K562 (cell line): Measurements from ENCODE around the gene MORF4L1. TPM values are rescaled to one million over a fixed set of nuclear protein-coding genes. Genes with fewer than 3 reads are reported as not detected.

Source experiments
- BHLHE40 ChIP-seq: IDR thresholded peaks from 2 replicates; pipeline ENCODE4 v1.6.1; 2011; ENCODE audit warnings: low read length, improper control_type of control experiment
- CBX1 ChIP-seq: sonication (generic); IDR thresholded peaks from 2 replicates; pipeline ENCODE4 v1.6.1; 2016; ENCODE audit warnings: antibody characterized with exemption, low read depth, mild to moderate bottlenecking
- DIDO1 ChIP-seq: fragments of 450-650 bp; IDR thresholded peaks from 2 replicates; pipeline ENCODE4 v1.6.1; 2016; ENCODE audit warnings: low read depth, missing biosample characterization, missing genetic modification characterization
- DNMT1 ChIP-seq: fragments of 450-650 bp; IDR thresholded peaks from 2 replicates; pipeline ENCODE4 v1.6.1; 2016; ENCODE audit warnings: antibody characterized with exemption, mild to moderate bottlenecking
- HDAC2 ChIP-seq: fragments of 450-650 bp; IDR thresholded peaks from 2 replicates; pipeline ENCODE4 v1.6.1; 2016; ENCODE audit warnings: mild to moderate bottlenecking
- HIVEP1 ChIP-seq: fragments of 250-450 bp; sonication (Bioruptor Pico); IDR thresholded peaks from 2 replicates; pipeline ENCODE4 v1.4.0; 2020; ENCODE audit warnings: mild to moderate bottlenecking
- NFE2L1 ChIP-seq: fragments of 450-650 bp; IDR thresholded peaks from 2 replicates; pipeline ENCODE4 v1.6.1; 2016; ENCODE audit warnings: missing genetic modification characterization, low read depth, mild to moderate bottlenecking, missing compliant biosample characterization, moderate library complexity, borderline replicate concordance
- OTX1 ChIP-seq: fragments of 450-650 bp; formaldehyde crosslinking; IDR thresholded peaks from 2 replicates; pipeline ENCODE4 v1.4.0; 2022; ENCODE audit warnings: mild to moderate bottlenecking
- PTTG1 ChIP-seq: fragments of 450-650 bp; IDR thresholded peaks from 2 replicates; pipeline ENCODE4 v1.6.1; 2016; ENCODE audit warnings: low read depth, mild to moderate bottlenecking, missing genetic modification characterization, missing compliant biosample characterization
- PURB ChIP-seq: sonication (generic); formaldehyde crosslinking; IDR thresholded peaks from 2 replicates; pipeline ENCODE4 v1.9.0; 2021; ENCODE audit warnings: low read depth, mild to moderate bottlenecking, missing genetic modification reagents
- SMAD4 ChIP-seq: fragments of 250-450 bp; sonication (Bioruptor Pico); conservative IDR thresholded peaks from 2 replicates; pipeline ENCODE4 v1.8.0; 2021; ENCODE audit warnings: inconsistent platforms, mild to moderate bottlenecking, moderate library complexity
- SMC3 ChIP-seq: conservative IDR thresholded peaks from 2 replicates; pipeline ENCODE4 v1.6.1; 2011; ENCODE audit warnings: low read depth, low read length, improper control_type of control experiment; ENCODE audit not compliant: insufficient read depth
- STAG1 ChIP-seq: sonication (generic); formaldehyde crosslinking; IDR thresholded peaks from 2 replicates; pipeline ENCODE4 v1.5.0; 2020; ENCODE audit warnings: missing genetic modification reagents, borderline replicate concordance
- U2AF2 ChIP-seq: fragments of 200-400 bp; formaldehyde crosslinking; optimal IDR thresholded peaks from 2 replicates; pipeline ENCODE3; 2017; ENCODE audit warnings: low read depth, mild to moderate bottlenecking, low read length
- ZNF274 ChIP-seq: IDR thresholded peaks from 2 replicates; pipeline ENCODE4 v1.6.1; 2011; ENCODE audit warnings: low read depth, mild to moderate bottlenecking, low read length, moderate library complexity, borderline replicate concordance
- ZNF311 ChIP-seq: fragments of 250-450 bp; sonication (Bioruptor Pico); IDR thresholded peaks from 2 replicates; pipeline ENCODE4 v1.4.0; 2020; ENCODE audit warnings: mild to moderate bottlenecking, moderate library complexity
- polyA plus RNA-seq, 8 experiments: library from polyadenylated mRNA; depleted of rRNA in 4 of 8; stranded (reverse) in 5 of 8; unstranded in 3 of 8; fragments of >200 nt; fragmentation: Nextera tagmentation in 2 of 8; fragmentation: Illumina TruSeq in 1 of 8; extraction: Ambion mirVana in 2 of 8; extraction: Trizol in 1 of 8; gene quantifications; 2 replicates each; pipeline versions ENCODE4 v1.2.1 to v1.2.3, GENCODE V29; 2011 to 2014; ENCODE audit warnings: inconsistent platforms in 1 of 8, missing spikeins in 1 of 8
- total RNA-seq, 7 experiments: library from RNA; depleted of rRNA in 6 of 7; stranded (reverse); fragments of >200 nt in 6 of 7; fragmentation: Illumina TruSeq in 2 of 7; extraction: Trizol in 2 of 7; gene quantifications; 2 replicates each; pipeline versions ENCODE4 v1.2.1 to v1.2.3, GENCODE V29; 2011 to 2021; ENCODE audit warnings: low replicate concordance in 1 of 7
- TF ChIP-seq, protein P1 (sequence below): sonication (generic); formaldehyde crosslinking; IDR thresholded peaks from 2 replicates; pipeline ENCODE4 v1.8.0; 2023; ENCODE audit warnings: missing genetic modification reagents, mild to moderate bottlenecking, borderline replicate concordance
- TF ChIP-seq, protein P2 (sequence below): sonication (generic); formaldehyde crosslinking; IDR thresholded peaks from 2 replicates; pipeline ENCODE4 v1.8.0; 2023; ENCODE audit warnings: mild to moderate bottlenecking, missing genetic modification reagents
- TF ChIP-seq, protein P3 (sequence below): fragments of 450-650 bp; formaldehyde crosslinking; IDR thresholded peaks from 2 replicates; pipeline ENCODE4 v1.4.0; 2022; ENCODE audit warnings: missing genetic modification characterization

The MORF4L1 gene
- total and polyA plus RNA-seq, 9 of the 15 experiments (the other 6 are each of a cell fraction or from before 2014, with no cell fraction given): 127 to 615 (median 281) TPM

- TF ChIP-seq PTTG1 (no peak), SMC3 (no peak), DIDO1 (tag) (no peak), CBX1 (no peak), ZNF311 (CRISPR knock-in tag) (no peak), STAG1 (no peak), OTX1 (peak; percentile 78; the same call in 1 of the 2 replicates), U2AF2 (no peak), BHLHE40 (no peak), PURB (no peak), SMAD4 (CRISPR knock-in tag) (peak; percentile 30), HIVEP1 (CRISPR knock-in tag) (no peak), DNMT1 (no peak), ZNF274 (no peak), HDAC2 (0 out of 2 replicates have a peak, but pooled peaks have one; percentile 19), NFE2L1 (tag) (no peak)
- TF ChIP-seq, protein P1, sequence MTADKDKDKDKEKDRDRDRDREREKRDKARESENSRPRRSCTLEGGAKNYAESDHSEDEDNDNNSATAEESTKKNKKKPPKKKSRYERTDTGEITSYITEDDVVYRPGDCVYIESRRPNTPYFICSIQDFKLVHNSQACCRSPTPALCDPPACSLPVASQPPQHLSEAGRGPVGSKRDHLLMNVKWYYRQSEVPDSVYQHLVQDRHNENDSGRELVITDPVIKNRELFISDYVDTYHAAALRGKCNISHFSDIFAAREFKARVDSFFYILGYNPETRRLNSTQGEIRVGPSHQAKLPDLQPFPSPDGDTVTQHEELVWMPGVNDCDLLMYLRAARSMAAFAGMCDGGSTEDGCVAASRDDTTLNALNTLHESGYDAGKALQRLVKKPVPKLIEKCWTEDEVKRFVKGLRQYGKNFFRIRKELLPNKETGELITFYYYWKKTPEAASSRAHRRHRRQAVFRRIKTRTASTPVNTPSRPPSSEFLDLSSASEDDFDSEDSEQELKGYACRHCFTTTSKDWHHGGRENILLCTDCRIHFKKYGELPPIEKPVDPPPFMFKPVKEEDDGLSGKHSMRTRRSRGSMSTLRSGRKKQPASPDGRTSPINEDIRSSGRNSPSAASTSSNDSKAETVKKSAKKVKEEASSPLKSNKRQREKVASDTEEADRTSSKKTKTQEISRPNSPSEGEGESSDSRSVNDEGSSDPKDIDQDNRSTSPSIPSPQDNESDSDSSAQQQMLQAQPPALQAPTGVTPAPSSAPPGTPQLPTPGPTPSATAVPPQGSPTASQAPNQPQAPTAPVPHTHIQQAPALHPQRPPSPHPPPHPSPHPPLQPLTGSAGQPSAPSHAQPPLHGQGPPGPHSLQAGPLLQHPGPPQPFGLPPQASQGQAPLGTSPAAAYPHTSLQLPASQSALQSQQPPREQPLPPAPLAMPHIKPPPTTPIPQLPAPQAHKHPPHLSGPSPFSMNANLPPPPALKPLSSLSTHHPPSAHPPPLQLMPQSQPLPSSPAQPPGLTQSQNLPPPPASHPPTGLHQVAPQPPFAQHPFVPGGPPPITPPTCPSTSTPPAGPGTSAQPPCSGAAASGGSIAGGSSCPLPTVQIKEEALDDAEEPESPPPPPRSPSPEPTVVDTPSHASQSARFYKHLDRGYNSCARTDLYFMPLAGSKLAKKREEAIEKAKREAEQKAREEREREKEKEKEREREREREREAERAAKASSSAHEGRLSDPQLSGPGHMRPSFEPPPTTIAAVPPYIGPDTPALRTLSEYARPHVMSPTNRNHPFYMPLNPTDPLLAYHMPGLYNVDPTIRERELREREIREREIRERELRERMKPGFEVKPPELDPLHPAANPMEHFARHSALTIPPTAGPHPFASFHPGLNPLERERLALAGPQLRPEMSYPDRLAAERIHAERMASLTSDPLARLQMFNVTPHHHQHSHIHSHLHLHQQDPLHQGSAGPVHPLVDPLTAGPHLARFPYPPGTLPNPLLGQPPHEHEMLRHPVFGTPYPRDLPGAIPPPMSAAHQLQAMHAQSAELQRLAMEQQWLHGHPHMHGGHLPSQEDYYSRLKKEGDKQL (CRISPR knock-in tag): no peak
- TF ChIP-seq, protein P2, sequence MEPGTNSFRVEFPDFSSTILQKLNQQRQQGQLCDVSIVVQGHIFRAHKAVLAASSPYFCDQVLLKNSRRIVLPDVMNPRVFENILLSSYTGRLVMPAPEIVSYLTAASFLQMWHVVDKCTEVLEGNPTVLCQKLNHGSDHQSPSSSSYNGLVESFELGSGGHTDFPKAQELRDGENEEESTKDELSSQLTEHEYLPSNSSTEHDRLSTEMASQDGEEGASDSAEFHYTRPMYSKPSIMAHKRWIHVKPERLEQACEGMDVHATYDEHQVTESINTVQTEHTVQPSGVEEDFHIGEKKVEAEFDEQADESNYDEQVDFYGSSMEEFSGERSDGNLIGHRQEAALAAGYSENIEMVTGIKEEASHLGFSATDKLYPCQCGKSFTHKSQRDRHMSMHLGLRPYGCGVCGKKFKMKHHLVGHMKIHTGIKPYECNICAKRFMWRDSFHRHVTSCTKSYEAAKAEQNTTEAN (CRISPR knock-in tag): no peak
- TF ChIP-seq, protein P3, sequence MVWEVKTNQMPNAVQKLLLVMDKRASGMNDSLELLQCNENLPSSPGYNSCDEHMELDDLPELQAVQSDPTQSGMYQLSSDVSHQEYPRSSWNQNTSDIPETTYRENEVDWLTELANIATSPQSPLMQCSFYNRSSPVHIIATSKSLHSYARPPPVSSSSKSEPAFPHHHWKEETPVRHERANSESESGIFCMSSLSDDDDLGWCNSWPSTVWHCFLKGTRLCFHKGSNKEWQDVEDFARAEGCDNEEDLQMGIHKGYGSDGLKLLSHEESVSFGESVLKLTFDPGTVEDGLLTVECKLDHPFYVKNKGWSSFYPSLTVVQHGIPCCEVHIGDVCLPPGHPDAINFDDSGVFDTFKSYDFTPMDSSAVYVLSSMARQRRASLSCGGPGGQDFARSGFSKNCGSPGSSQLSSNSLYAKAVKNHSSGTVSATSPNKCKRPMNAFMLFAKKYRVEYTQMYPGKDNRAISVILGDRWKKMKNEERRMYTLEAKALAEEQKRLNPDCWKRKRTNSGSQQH (CRISPR knock-in tag): no peak
Observed at GRCh38 chr15:78872972-78873792, 492 bp downstream of the MORF4L1 start (continued).
